H9 (cell line): ENCODE measurements around the gene VEGFB. TPM values are rescaled to one million over a fixed set of nuclear protein-coding genes. Genes with fewer than 3 reads are reported as not detected.

ENCODE experiments used
- DNase-seq: peaks from one replicate; pipeline ENCODE4 v3.0.0-alpha.2; 2017
- H2AFZ ChIP-seq: one replicate; pipeline ENCODE4 v1.6.1; 2013; ENCODE audit warnings: mild to moderate bottlenecking, low read length, control low read depth, moderate library complexity
- H2AK5ac ChIP-seq: 2 replicates; pipeline ENCODE4 v1.6.1; 2013; ENCODE audit warnings: low read length, control low read depth, mixed read lengths; ENCODE audit not compliant: insufficient read length
- H2BK120ac ChIP-seq: one replicate; pipeline ENCODE4 v1.6.1; 2013; ENCODE audit warnings: low read depth, mild to moderate bottlenecking, low read length, control low read depth, inconsistent platforms; ENCODE audit not compliant: poor library complexity, severe bottlenecking
- H2BK12ac ChIP-seq: 2 replicates; pipeline ENCODE4 v1.6.1; 2013; ENCODE audit warnings: low read length, control low read depth, mixed read lengths, low read depth; ENCODE audit not compliant: insufficient read length
- H2BK15ac ChIP-seq: 2 replicates; pipeline ENCODE4 v1.6.1; 2013; ENCODE audit warnings: low read depth, low read length, control low read depth
- H2BK20ac ChIP-seq: one replicate; pipeline ENCODE4 v1.6.1; 2013; ENCODE audit warnings: low read depth, mild to moderate bottlenecking, low read length, control low read depth, inconsistent platforms; ENCODE audit not compliant: poor library complexity, severe bottlenecking
- H2BK5ac ChIP-seq: 2 replicates; pipeline ENCODE4 v1.6.1; 2013; ENCODE audit warnings: low read length, control low read depth, mixed read lengths; ENCODE audit not compliant: insufficient read length
- H3K14ac ChIP-seq: 2 replicates; pipeline ENCODE4 v1.6.1; 2013; ENCODE audit warnings: low read length, control low read depth; ENCODE audit not compliant: insufficient read depth
- H3K18ac ChIP-seq: 2 replicates; pipeline ENCODE4 v1.6.1; 2013; ENCODE audit warnings: low read depth, mild to moderate bottlenecking, mixed read lengths, low read length, control low read depth; ENCODE audit not compliant: insufficient read length
- H3K23ac ChIP-seq: 2 replicates; pipeline ENCODE4 v1.6.1; 2013; ENCODE audit warnings: low read length, control low read depth, mixed read lengths, low read depth; ENCODE audit not compliant: insufficient read length
- H3K23me2 ChIP-seq: 2 replicates; pipeline ENCODE4 v1.6.1; 2013; ENCODE audit warnings: low read depth, mild to moderate bottlenecking, mixed read lengths, low read length, control low read depth; ENCODE audit not compliant: insufficient read length, poor library complexity, severe bottlenecking
- H3K27ac ChIP-seq: 2 replicates; pipeline ENCODE4 v1.5.1; 2013; ENCODE audit warnings: low read length, control low read depth, mixed read lengths, low read depth; ENCODE audit not compliant: insufficient read length
- H3K27me3 ChIP-seq: 2 replicates; pipeline ENCODE4 v1.6.1; 2013; ENCODE audit warnings: low read length, control low read depth, inconsistent platforms; ENCODE audit not compliant: insufficient read depth
- H3K4ac ChIP-seq: 2 replicates; pipeline ENCODE4 v1.6.1; 2013; ENCODE audit warnings: low read depth, mild to moderate bottlenecking, control low read depth, inconsistent platforms, low read length, moderate library complexity
- H3K4me1 ChIP-seq: 2 replicates; pipeline ENCODE4 v1.6.1; 2013; ENCODE audit warnings: low read length, control low read depth, inconsistent platforms; ENCODE audit not compliant: insufficient read depth
- H3K4me2 ChIP-seq: 2 replicates; pipeline ENCODE4 v1.6.1; 2013; ENCODE audit warnings: low read length, control low read depth, mixed read lengths; ENCODE audit not compliant: insufficient read length, insufficient read depth
- H3K56ac ChIP-seq: 2 replicates; pipeline ENCODE4 v1.6.1; 2013; ENCODE audit warnings: low read depth, mild to moderate bottlenecking, mixed read lengths, low read length, control low read depth; ENCODE audit not compliant: insufficient read length
- H3K79me1 ChIP-seq: 2 replicates; pipeline ENCODE4 v1.6.1; 2013; ENCODE audit warnings: low read depth, mild to moderate bottlenecking, moderate library complexity, low read length, control low read depth, inconsistent platforms; ENCODE audit not compliant: insufficient read depth, poor library complexity, severe bottlenecking
- H3K79me2 ChIP-seq: 2 replicates; pipeline ENCODE4 v1.6.1; 2013; ENCODE audit warnings: low read length, control low read depth, inconsistent platforms; ENCODE audit not compliant: insufficient read depth
- H3K9ac ChIP-seq: 2 replicates; pipeline ENCODE4 v1.6.1; 2013; ENCODE audit warnings: low read length, control low read depth, mixed read lengths; ENCODE audit not compliant: insufficient read length; ENCODE audit errors: extremely low read depth
- H3K9me3 ChIP-seq: one replicate; pipeline ENCODE4 v1.6.1; 2013; ENCODE audit warnings: low read depth, low read length, inconsistent platforms; ENCODE audit not compliant: control insufficient read depth
- H3T11ph ChIP-seq: one replicate; pipeline ENCODE4 v1.6.1; 2013; ENCODE audit warnings: mild to moderate bottlenecking, low read length, control low read depth, inconsistent platforms
- H4K20me1 ChIP-seq: one replicate; pipeline ENCODE4 v1.6.1; 2013; ENCODE audit not compliant: control insufficient read depth, insufficient read length, insufficient read depth
- H4K5ac ChIP-seq: 2 replicates; pipeline ENCODE4 v1.6.1; 2013; ENCODE audit warnings: low read depth, mild to moderate bottlenecking, mixed read lengths, low read length, control low read depth; ENCODE audit not compliant: insufficient read length
- H4K8ac ChIP-seq: replicated peaks from 2 replicates; pipeline ENCODE4 v1.6.1; 2013; ENCODE audit warnings: low read length, control low read depth, mixed read lengths, low read depth; ENCODE audit not compliant: insufficient read length
- H4K91ac ChIP-seq: 2 replicates; pipeline ENCODE4 v1.6.1; 2013; ENCODE audit warnings: low read depth, mild to moderate bottlenecking, moderate library complexity, mixed read lengths, low read length, control low read depth; ENCODE audit not compliant: insufficient read length
- H3K27ac Mint-ChIP-seq, 3 experiments: 2 replicates in 2 of 3; 3 replicates in 1 of 3; pipeline ENCODE4 v1.8.0; 2020 to 2021; ENCODE audit warnings: mixed read lengths in 3 of 3, mild to moderate bottlenecking in 1 of 3, moderate library complexity in 1 of 3
- H3K27me3 Mint-ChIP-seq: 2 replicates; pipeline ENCODE4 v1.8.0; 2021; ENCODE audit warnings: low read depth, mild to moderate bottlenecking, moderate library complexity, mixed read lengths
- H3K36me3 Mint-ChIP-seq, 3 experiments: 2 replicates in 2 of 3; 3 replicates in 1 of 3; pipeline ENCODE4 v1.8.0; 2020 to 2021; ENCODE audit warnings: low read depth in 3 of 3, mixed read lengths in 3 of 3; ENCODE audit not compliant: insufficient read depth in 1 of 3
- H3K4me1 Mint-ChIP-seq, 2 experiments: 2 replicates each; pipeline ENCODE4 v1.8.0; 2020; ENCODE audit warnings: mixed read lengths in 2 of 2
- H3K4me3 Mint-ChIP-seq, 2 experiments: 2 replicates in 1 of 2; 3 replicates in 1 of 2; pipeline ENCODE4 v1.8.0; 2020 to 2021; ENCODE audit warnings: mild to moderate bottlenecking in 2 of 2, mixed read lengths in 2 of 2, moderate library complexity in 1 of 2
- H3K9me3 Mint-ChIP-seq, 2 experiments: 2 replicates in 1 of 2; 3 replicates in 1 of 2; pipeline ENCODE4 v1.8.0; 2020; ENCODE audit warnings: mild to moderate bottlenecking in 2 of 2, mixed read lengths in 2 of 2, moderate library complexity in 1 of 2
- CTCF ChIP-seq: fragments of 200-600 bp; sonication (generic); conservative IDR thresholded peaks from 3 replicates; pipeline ENCODE4 v1.8.0; 2021; ENCODE audit warnings: antibody characterized with exemption, mild to moderate bottlenecking
- WGBS: extraction: QIAGEN DNeasy Blood & Tissue Kit; methylation state at CpG from one replicate; pipeline ENCODE4 v1.1.7; 2013; ENCODE audit warnings: missing lambda C conversion rate, low lambda C conversion rate, mixed read lengths; ENCODE audit not compliant: insufficient read length; ENCODE audit errors: extremely low coverage; 5-methylcytosine and 5-hydroxymethylcytosine counted together
- total RNA-seq: library from RNA; stranded (reverse); gene quantifications from 2 replicates; pipeline ENCODE4 v1.2.1, GENCODE V29; 2021

VEGFB gene
- total RNA-seq, 1 experiment from 2014 or later, result 57.7 TPM

DNA sequence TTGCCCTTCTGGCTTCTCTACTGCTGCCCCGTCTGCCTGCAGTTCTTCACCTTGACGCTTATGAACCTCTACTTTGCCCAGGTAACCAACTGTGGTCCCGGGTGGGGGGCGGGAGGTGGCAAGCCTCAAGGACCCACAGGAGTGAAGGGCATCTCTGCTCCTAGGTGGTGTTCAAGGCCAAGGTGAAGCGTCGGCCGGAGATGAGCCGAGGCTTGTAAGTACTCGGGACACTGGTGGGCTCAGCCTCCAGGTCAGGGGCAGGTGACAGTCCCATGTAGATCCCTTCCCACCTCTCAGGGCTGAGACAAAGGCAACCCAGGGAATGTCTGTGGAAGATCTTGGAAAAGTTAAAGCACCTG lies 52.4 kb downstream of the VEGFB start:
- no peaks in the 10 kb centered on the region for H3K4me1 ChIP-seq

More for the DNA sequence above, 52.4 kb downstream of the VEGFB start:
- peaks cover 15% of the 10 kb centered on the region for H3K23me2 ChIP-seq
- H4K20me1 ChIP-seq, result no peaks in the 10 kb centered on the region
- H2BK5ac ChIP-seq, result no peak overlapping the region
- no peak overlapping the region; a peak in 1 of 7 replicates for H3K27ac Mint-ChIP-seq
- H3T11ph ChIP-seq, result no peak overlapping the region
- H3K4ac ChIP-seq, result no peak overlapping the region
- H3K79me1 ChIP-seq, result no peaks in the 10 kb centered on the region
- no peak overlapping the region for H3K14ac ChIP-seq
- no peaks in the 10 kb centered on the region for H3K9me3 ChIP-seq
- H2AK5ac ChIP-seq, result no peak overlapping the region
- H2BK12ac ChIP-seq, result no peak overlapping the region
- no peak overlapping the region for H4K8ac ChIP-seq
- H4K5ac ChIP-seq, result no peak overlapping the region
- H2BK120ac ChIP-seq, result no peak overlapping the region
- peaks cover 2 to 9% (median 6%) of the 10 kb centered on the region in 3 experiments for H3K36me3 Mint-ChIP-seq
- H4K91ac ChIP-seq, result no peak overlapping the region
- H3K18ac ChIP-seq, result no peak overlapping the region
- DNase-seq, result no peak
- TF ChIP-seq CTCF, result no peak
- H3K4me2 ChIP-seq, result no peak overlapping the region
- H3K56ac ChIP-seq, result no peak overlapping the region
- peak overlapping the region; percentile 79 to 82 for H3K4me3 Mint-ChIP-seq
- no peak overlapping the region for H2BK15ac ChIP-seq
- peaks cover 16% of the 10 kb centered on the region; the same call in 1 of the 2 replicates for H3K27me3 ChIP-seq
- H3K27me3 Mint-ChIP-seq, result peaks cover 33% of the 10 kb centered on the region
- no peak overlapping the region for H3K9ac ChIP-seq
- H2BK20ac ChIP-seq, result no peak overlapping the region
- no peak overlapping the region for H2AFZ ChIP-seq
- no peaks in the 10 kb centered on the region for H3K79me2 ChIP-seq
- H3K27ac ChIP-seq, result no peak overlapping the region
- no CpG with 5 or more reads among the region's 9 CpGs for WGBS
- no peaks in the 10 kb centered on the region; a peak in 2 of 5 replicates for H3K9me3 Mint-ChIP-seq
- peaks cover 12 to 16% of the 10 kb centered on the region in 2 experiments for H3K4me1 Mint-ChIP-seq
- no peak overlapping the region for H3K23ac ChIP-seq
